ENCODE results near the gene WIZ.

The WIZ gene

GRCh38 chr19:15424121-15424520 lies 25.6 kb downstream of the WIZ start:
- H3K4me3 Mint-ChIP-seq, result no peak overlapping the region
- no peaks in the 10 kb centered on the region for H3K9me3 Mint-ChIP-seq
- no peak overlapping the region for H3K27ac Mint-ChIP-seq
- H3K36me3 Mint-ChIP-seq (ENCODE audit: low read depth), result peaks cover 50% of the 10 kb centered on the region
- TF ChIP-seq CTCF (IDR thresholded peaks at IDR 0.05; ENCODE audit: unreplicated experiment in 3 of 3), result no peak
- H3K27me3 Mint-ChIP-seq (ENCODE audit: low read depth), result no peaks in the 10 kb centered on the region
- H3K4me1 Mint-ChIP-seq, result peaks cover 37% of the 10 kb centered on the region

GRCh38 chr19:15423130-15423529 lies 26.6 kb downstream of the WIZ start:
- no peak overlapping the region for H3K4me3 Mint-ChIP-seq
- H3K36me3 Mint-ChIP-seq (ENCODE audit: low read depth), result peaks cover 50% of the 10 kb centered on the region
- no peaks in the 10 kb centered on the region for H3K27me3 Mint-ChIP-seq (ENCODE audit: low read depth)
- H3K4me1 Mint-ChIP-seq, result peaks cover 43% of the 10 kb centered on the region
- no peak overlapping the region for H3K27ac Mint-ChIP-seq
- H3K9me3 Mint-ChIP-seq, result no peaks in the 10 kb centered on the region
- no peak for TF ChIP-seq CTCF (IDR thresholded peaks at IDR 0.05; ENCODE audit: unreplicated experiment in 3 of 3)

- H3K36me3 Mint-ChIP-seq (ENCODE audit: low read depth), result peaks cover 48% of the 10 kb centered on the region
- no peaks in the 10 kb centered on the region for H3K27me3 Mint-ChIP-seq (ENCODE audit: low read depth)
- no peaks in the 10 kb centered on the region for H3K9me3 Mint-ChIP-seq
- H3K27ac Mint-ChIP-seq, result peak overlapping the region in 2 of 3 experiments; percentile 71 to 90
- no peak for TF ChIP-seq CTCF (IDR thresholded peaks at IDR 0.05; ENCODE audit: unreplicated experiment in 3 of 3)
- peak overlapping the region in 1 of 3 experiments; percentile 76 for H3K4me3 Mint-ChIP-seq
- peaks cover 49% of the 10 kb centered on the region for H3K4me1 Mint-ChIP-seq
Measured at GRCh38 chr19:15422296-15423075, 27.3 kb downstream of the WIZ start.

GRCh38 chr19:15421721-15422260 lies 28.0 kb downstream of the WIZ start:
- TF ChIP-seq CTCF (IDR thresholded peaks at IDR 0.05; ENCODE audit: unreplicated experiment in 3 of 3), result no peak
- no peaks in the 10 kb centered on the region for H3K9me3 Mint-ChIP-seq
- peak overlapping the region in 2 of 3 experiments; percentile 38 to 76 for H3K4me3 Mint-ChIP-seq
- peaks cover 56% of the 10 kb centered on the region for H3K4me1 Mint-ChIP-seq
- no peaks in the 10 kb centered on the region for H3K27me3 Mint-ChIP-seq (ENCODE audit: low read depth)
- H3K27ac Mint-ChIP-seq, result peak overlapping the region in 2 of 3 experiments; percentile 71 to 90
- H3K36me3 Mint-ChIP-seq (ENCODE audit: low read depth), result peaks cover 46% of the 10 kb centered on the region

GRCh38 chr19:15421136-15421695 lies 28.5 kb downstream of the WIZ start:
- TF ChIP-seq CTCF (IDR thresholded peaks at IDR 0.05; ENCODE audit: unreplicated experiment in 3 of 3), result no peak
- Mint-ChIP-seq H3K4me3 (peak overlapping the region in 2 of 3 experiments; percentile 38 to 76), H3K4me1 (peaks cover 58% of the 10 kb centered on the region), H3K36me3 (ENCODE audit: low read depth) (peaks cover 46% of the 10 kb centered on the region), H3K27ac (peak overlapping the region in 2 of 3 experiments; percentile 71 to 90), H3K27me3 (ENCODE audit: low read depth) (no peaks in the 10 kb centered on the region), H3K9me3 (no peaks in the 10 kb centered on the region)
